ENCODE measurements around the gene OLFM2.
"Not testable (repeated sequence)": the region's sequence is repeated elsewhere in the genome, so short reads cannot be mapped to it uniquely, and the experiment has no call there.

DNA sequence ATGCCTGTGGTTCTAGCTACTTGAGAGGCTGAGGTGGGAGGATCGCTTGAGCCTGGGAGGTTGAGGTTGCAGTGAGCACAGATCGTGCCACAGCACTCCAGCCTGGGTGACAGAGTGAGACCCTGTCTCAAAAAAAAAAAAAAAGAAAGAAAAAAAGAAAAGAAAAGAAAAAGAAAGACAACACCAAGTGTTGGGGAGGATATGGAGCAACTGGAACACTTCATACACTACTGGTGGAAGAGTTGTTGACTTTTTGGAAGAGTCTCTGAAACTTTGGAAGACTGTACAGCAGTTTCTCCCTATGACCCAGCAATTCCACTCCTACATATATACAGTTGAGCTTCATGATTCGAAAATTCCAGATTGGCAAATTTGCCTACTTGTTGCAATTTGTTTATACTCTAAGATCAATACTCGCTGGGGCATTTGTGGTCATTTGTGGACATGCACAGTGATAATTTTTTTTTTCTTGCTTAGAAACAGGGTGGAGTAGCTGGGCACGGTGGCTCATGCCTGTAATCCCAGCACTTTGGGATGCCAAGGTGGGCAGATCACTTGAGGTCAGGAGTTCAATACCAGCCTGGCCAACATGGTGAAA, 13.4 kb downstream of the OLFM2 start:
- TF ChIP-seq, protein P1, sequence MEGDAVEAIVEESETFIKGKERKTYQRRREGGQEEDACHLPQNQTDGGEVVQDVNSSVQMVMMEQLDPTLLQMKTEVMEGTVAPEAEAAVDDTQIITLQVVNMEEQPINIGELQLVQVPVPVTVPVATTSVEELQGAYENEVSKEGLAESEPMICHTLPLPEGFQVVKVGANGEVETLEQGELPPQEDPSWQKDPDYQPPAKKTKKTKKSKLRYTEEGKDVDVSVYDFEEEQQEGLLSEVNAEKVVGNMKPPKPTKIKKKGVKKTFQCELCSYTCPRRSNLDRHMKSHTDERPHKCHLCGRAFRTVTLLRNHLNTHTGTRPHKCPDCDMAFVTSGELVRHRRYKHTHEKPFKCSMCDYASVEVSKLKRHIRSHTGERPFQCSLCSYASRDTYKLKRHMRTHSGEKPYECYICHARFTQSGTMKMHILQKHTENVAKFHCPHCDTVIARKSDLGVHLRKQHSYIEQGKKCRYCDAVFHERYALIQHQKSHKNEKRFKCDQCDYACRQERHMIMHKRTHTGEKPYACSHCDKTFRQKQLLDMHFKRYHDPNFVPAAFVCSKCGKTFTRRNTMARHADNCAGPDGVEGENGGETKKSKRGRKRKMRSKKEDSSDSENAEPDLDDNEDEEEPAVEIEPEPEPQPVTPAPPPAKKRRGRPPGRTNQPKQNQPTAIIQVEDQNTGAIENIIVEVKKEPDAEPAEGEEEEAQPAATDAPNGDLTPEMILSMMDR (IDR thresholded peaks at IDR 0.05; ENCODE audit: low read depth, low read length, missing input control): not testable (repeated sequence)
- TF ChIP-seq NR2F2 (IDR thresholded peaks at IDR 0.05); TAF1 (conservative IDR thresholded peaks at IDR 0.05); SP1 (IDR thresholded peaks at IDR 0.05): not testable (repeated sequence)
- peak in 1 of 2 donors; percentile 21 for TF ChIP-seq EGR1 (IDR thresholded peaks at IDR 0.05; ENCODE audit: low read depth in 2 of 2)
- TF ChIP-seq FOXA1 (IDR thresholded peaks at IDR 0.05): peak; percentile 46
- TF ChIP-seq, protein P2, sequence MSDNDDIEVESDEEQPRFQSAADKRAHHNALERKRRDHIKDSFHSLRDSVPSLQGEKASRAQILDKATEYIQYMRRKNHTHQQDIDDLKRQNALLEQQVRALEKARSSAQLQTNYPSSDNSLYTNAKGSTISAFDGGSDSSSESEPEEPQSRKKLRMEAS (IDR thresholded peaks at IDR 0.05): not testable (repeated sequence)
- TF ChIP-seq, protein P3, sequence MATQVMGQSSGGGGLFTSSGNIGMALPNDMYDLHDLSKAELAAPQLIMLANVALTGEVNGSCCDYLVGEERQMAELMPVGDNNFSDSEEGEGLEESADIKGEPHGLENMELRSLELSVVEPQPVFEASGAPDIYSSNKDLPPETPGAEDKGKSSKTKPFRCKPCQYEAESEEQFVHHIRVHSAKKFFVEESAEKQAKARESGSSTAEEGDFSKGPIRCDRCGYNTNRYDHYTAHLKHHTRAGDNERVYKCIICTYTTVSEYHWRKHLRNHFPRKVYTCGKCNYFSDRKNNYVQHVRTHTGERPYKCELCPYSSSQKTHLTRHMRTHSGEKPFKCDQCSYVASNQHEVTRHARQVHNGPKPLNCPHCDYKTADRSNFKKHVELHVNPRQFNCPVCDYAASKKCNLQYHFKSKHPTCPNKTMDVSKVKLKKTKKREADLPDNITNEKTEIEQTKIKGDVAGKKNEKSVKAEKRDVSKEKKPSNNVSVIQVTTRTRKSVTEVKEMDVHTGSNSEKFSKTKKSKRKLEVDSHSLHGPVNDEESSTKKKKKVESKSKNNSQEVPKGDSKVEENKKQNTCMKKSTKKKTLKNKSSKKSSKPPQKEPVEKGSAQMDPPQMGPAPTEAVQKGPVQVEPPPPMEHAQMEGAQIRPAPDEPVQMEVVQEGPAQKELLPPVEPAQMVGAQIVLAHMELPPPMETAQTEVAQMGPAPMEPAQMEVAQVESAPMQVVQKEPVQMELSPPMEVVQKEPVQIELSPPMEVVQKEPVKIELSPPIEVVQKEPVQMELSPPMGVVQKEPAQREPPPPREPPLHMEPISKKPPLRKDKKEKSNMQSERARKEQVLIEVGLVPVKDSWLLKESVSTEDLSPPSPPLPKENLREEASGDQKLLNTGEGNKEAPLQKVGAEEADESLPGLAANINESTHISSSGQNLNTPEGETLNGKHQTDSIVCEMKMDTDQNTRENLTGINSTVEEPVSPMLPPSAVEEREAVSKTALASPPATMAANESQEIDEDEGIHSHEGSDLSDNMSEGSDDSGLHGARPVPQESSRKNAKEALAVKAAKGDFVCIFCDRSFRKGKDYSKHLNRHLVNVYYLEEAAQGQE (IDR thresholded peaks at IDR 0.05): not testable (repeated sequence)
